ENCODE data around the gene ADAT2.

Gene ADAT2

GRCh38 chr6:143441680-143442545 lies 8.6 kb downstream of the ADAT2 start:
- DNase-seq (ENCODE audit: low spot score) = no peak

- no peak for DNase-seq (ENCODE audit: low spot score)
Measured at GRCh38 chr6:143441010-143441409, 9.5 kb downstream of the ADAT2 start.

DNA sequence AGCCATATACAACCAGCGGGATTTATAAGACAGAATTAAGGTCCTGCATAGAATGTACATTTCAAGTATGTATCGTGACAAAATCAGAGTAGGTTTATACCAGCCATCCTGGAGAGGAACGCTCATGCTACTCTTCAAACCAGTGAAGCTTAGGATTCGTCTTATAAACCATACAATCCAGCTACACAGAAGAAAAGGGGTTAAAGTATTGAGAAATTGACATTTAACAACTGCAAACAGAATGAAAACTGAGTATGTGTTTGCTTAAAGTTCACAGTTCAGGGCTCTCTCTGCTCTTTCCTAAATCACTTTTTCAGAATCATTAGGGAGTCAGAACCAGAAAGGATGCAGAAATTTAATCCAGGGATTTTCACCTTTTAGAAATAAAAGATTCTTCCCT lies 17.9 kb downstream of the ADAT2 start:
- DNase-seq (ENCODE audit: low spot score) = no peak

GRCh38 chr6:143431226-143431625 lies 19.3 kb downstream of the ADAT2 start:
- DNase-seq (ENCODE audit: low spot score) = no peak

DNA sequence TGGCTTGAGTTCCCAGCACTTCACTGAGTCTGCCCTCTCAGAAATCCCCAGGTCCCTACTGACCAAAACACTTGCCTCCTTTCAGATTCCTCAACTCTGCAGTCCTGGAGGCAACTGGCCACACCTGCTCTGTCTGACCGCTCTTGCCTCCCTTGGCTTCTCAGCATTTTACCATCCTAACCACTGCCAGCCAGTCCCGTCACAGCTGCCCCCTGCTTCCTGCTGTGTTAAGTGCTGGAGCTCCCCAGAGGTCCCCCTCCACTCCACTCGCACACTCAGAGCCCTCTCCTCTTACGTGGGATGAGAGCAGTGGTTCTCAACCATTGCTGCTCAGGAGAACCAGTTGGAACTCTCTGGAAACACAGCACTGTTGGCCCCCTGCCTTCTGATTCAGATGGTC lies 20.5 kb downstream of the ADAT2 start:
- DNase-seq (ENCODE audit: low spot score) = no peak

- DNase-seq (ENCODE audit: low spot score) = peak; percentile 40
Measured at GRCh38 chr6:143427109-143427817, 23.2 kb downstream of the ADAT2 start.

DNA sequence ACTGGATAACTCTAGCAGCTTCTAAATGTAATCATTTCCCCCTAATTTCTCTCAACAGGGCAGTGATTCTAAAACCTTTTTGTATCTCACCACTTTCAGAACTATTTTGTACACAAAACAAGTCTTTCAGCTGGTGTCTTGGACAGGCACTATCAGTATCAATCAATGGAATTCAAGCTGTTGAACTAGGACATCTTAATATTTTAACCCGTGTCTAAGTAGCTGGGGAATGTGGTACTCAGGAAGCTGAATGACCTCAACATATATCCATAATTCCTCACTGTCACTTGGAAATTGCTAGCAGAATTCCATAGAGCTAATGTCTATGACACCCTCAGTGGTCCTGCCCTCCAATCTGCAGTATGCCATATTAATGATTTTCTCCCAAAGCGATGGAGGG lies 24.5 kb downstream of the ADAT2 start:
- no peak for DNase-seq (ENCODE audit: low spot score)

GRCh38 chr6:143419526-143419925 lies 31.0 kb downstream of the ADAT2 start:
- DNase-seq (ENCODE audit: low spot score) = no peak

DNA sequence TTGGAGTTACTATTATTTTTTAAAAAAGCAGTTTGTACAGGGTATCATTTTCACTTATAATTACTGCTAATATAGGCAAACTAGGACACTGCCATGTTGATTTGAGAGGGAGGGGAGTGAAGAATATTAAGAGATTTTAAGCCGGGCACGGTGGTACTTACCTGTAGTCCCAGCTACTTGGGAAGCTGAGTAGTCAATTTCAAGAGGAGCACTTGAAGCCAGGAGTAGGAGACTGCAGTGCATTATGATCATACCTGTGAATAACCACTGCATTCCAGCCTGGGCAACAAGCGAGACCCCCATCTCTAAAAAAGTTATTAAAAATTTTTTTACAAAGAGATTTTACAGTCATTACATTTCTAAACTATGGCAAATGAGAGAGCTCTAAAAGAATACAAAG lies 35.7 kb downstream of the ADAT2 start:
- no peak for DNase-seq (ENCODE audit: low spot score)

- DNase-seq (ENCODE audit: low spot score) = no peak
Measured at GRCh38 chr6:143410859-143411270, 39.6 kb downstream of the ADAT2 start.

DNA sequence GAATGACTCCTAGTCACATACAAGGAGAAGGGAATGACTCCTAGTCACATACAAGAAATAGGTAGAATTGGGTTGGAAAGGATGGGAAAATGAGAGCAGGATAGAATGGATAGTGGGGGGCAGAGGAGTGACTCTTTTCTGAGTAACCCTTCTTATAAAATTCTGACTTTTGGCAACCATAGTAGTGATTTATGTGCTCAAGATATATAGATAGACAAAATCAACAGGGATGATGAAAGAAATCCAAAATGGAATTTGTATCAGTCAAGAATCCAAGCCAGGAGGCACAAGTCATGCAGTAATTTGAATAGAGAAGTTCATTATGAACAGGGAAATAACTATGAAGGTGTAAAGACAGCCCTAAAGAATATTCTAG lies 41.7 kb downstream of the ADAT2 start:
- no peak for DNase-seq (ENCODE audit: low spot score)

DNA sequence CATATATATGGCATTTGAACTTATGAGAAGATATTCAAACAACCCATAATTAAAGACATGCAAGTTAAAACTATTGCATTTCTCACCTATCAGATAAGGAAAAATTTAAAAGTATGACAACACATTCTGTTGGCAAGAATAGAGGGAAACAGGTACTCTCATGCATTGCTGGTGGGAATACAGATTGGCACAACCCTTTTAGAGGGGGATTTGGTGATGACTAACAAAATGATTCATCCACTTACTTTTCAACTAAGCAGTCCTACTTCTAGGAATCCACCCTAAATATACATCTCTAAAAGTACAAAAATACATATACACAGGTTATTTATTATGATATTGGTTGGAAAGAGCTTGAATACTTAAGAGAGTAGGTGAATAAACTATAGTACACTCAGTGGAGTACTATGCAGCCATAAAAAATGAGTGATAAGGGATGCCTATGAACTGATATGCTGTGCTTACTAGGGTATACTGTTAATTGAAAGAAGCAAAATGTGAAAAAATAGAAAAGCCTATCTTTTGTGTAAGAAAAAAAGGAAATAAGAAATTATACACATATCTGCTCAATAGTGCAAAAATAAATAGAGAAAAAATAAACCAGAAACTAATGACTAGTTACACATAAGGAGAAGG lies 42.2 kb downstream of the ADAT2 start:
- no peak for DNase-seq (ENCODE audit: low spot score)

- no peak for DNase-seq (ENCODE audit: low spot score)
Measured at GRCh38 chr6:143406673-143407072, 43.8 kb downstream of the ADAT2 start.

DNA sequence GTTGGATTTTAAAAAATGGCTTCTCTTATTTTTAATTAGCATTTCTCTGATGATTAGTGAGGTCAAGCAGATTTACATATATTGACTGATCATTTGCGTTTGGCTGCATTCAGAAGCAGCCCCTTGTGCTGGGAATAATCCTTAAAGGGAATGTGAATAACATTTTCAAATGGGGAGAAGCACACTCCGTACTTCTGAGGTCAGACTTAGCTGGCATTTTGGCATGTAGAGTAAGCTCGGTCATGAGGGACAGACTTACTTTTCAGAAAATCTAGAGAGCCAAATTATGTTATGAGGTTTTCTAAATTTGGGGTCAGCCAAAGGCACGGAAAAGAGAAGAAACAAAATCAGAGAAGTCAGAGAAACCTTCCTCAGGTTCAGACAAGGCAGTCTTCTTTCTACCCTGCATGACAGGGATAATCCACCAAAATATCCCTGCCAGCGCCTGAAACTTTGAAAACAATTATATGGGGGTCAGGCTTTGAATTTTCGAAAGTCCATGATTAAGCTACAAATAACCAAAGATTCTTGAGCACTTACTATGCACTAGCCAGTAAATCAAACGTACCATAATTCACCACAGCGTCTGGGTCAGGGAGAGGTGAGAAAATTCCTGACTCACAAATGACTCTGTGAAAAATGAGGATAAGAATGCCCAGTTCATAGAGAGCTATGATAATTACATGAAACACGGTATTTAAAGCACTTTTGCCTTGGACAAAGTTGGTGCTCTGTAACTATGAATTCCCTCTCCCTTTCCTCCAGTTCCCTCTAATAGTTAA lies 44.9 kb downstream of the ADAT2 start:
- no peak for DNase-seq (ENCODE audit: low spot score)

- DNase-seq (ENCODE audit: low spot score) = no peak
Measured at GRCh38 chr6:143402721-143403336, 47.7 kb downstream of the ADAT2 start.

- DNase-seq (ENCODE audit: low spot score) = no peak
Measured at GRCh38 chr6:143401636-143402370, 48.7 kb downstream of the ADAT2 start.

DNA sequence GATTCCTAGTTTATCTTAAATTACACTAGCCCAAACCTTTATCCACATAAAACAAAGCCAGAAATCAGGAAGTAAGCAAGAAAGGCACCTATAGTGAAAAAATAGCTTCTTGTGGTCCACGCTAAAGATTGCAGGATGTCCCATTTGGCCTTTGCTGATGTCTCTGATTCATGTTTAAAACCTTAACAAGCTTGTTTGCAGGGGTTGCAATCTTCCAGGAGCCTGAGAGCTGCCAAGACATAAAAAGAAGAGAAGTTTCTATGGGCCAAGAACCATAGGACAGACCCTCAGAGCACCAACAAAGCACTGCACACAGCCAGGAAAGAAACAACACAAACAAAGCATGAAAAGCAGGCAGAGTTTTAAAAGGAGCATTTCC lies 49.4 kb downstream of the ADAT2 start:
- no peak for DNase-seq (ENCODE audit: low spot score)

GRCh38 chr6:143400258-143401067 lies 50.0 kb downstream of the ADAT2 start:
- no peak for DNase-seq (ENCODE audit: low spot score)

DNA sequence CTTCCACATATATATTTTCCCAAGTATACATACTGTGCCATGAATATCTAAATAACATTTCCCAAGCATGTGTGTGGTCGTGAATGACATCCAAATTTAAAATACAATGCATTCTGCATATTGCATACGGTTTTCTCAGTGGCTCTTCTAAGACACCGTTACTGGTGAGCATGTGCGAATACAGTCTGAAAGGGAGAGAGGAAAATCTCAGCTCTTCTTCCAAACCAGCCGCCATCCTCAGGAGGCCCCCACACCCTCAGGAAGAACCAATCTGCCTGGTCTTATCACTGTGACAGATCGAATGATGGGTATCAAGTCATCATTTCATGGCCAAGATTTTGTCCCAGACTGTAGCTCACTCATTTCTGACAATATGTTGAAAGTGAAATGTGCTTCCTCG lies 50.7 kb downstream of the ADAT2 start:
- no peak for DNase-seq (ENCODE audit: low spot score)

DNA sequence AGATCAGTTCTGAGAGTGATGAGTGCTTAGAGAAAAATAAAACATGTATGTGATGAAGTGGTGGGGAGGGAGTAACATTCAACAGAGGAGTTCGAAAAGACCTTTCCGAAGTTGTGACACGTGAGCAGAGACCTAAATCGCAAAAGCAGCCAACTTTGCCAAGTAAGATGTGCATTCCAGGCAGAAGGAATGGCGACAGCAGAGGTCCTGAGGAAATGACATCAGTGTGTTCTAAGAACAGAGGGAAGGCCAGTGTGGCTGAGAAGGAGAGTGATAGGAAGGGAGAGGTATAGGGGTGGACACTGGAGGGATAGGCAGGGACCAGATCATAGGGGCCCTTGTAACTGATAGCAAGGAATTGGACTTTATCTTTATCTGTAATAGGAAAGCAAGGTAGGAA lies 51.3 kb downstream of the ADAT2 start:
- DNase-seq (ENCODE audit: low spot score) = no peak

Data from hematopoietic multipotent progenitor cell treated with erythropoietin and hydrocortisone succinate and interleukin-3 and kit ligand, for 15 days (in vitro differentiated cells).